Fibroblast of villous mesenchyme (primary cell): ENCODE measurements around the gene OR2Y1. TPM values are rescaled to one million over a fixed set of nuclear protein-coding genes. Genes with fewer than 3 reads are reported as not detected.
"Not testable (repeated sequence)": the region's sequence is repeated elsewhere in the genome, so short reads cannot be mapped to it uniquely, and the experiment has no call there.

Experiments used
- DNase-seq: peaks from one replicate; pipeline ENCODE4 v3.0.0-alpha.2; 2010; ENCODE audit warnings: low read depth
- H3K4me3 ChIP-seq: 2 replicates; pipeline ENCODE4 v1.5.1; 2011; ENCODE audit warnings: low read depth, mild to moderate bottlenecking, low read length
- total RNA-seq: library from RNA; depleted of rRNA; stranded (reverse); fragments of >200 nt; gene quantifications from 2 replicates; pipeline ENCODE4 v1.2.3, GENCODE V29; 2012
- TF ChIP-seq, protein P1 (sequence below): IDR thresholded peaks from 2 replicates; pipeline ENCODE4 v1.5.1; 2012; ENCODE audit warnings: low read depth, mild to moderate bottlenecking, low read length; ENCODE audit not compliant: insufficient read depth

Gene OR2Y1
- total RNA-seq, 1 donor = not detected

DNA sequence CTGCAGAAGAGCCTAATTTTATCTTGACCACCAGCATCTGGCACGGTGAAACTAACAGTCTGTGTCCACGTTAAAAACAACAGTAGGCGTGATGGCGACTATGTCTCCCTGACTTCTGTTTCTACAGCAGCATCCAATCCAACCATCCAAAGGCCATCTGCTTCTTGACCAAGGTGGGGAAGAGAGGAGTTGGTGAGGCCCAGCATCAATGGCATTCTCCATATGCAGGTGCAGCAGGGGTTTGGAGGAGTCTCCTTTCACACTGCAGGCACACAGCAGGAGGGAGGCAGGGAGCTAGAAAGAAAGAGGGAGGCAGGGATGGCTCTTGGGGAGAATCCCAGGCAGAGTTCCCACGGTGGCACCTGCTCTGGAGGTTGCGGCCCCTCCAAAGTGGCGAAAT is 35.8 kb upstream of the OR2Y1 start:
- H3K4me3 ChIP-seq = no peak overlapping the region
- DNase-seq = no peak
- TF ChIP-seq, protein P1, sequence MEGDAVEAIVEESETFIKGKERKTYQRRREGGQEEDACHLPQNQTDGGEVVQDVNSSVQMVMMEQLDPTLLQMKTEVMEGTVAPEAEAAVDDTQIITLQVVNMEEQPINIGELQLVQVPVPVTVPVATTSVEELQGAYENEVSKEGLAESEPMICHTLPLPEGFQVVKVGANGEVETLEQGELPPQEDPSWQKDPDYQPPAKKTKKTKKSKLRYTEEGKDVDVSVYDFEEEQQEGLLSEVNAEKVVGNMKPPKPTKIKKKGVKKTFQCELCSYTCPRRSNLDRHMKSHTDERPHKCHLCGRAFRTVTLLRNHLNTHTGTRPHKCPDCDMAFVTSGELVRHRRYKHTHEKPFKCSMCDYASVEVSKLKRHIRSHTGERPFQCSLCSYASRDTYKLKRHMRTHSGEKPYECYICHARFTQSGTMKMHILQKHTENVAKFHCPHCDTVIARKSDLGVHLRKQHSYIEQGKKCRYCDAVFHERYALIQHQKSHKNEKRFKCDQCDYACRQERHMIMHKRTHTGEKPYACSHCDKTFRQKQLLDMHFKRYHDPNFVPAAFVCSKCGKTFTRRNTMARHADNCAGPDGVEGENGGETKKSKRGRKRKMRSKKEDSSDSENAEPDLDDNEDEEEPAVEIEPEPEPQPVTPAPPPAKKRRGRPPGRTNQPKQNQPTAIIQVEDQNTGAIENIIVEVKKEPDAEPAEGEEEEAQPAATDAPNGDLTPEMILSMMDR = no peak

DNA sequence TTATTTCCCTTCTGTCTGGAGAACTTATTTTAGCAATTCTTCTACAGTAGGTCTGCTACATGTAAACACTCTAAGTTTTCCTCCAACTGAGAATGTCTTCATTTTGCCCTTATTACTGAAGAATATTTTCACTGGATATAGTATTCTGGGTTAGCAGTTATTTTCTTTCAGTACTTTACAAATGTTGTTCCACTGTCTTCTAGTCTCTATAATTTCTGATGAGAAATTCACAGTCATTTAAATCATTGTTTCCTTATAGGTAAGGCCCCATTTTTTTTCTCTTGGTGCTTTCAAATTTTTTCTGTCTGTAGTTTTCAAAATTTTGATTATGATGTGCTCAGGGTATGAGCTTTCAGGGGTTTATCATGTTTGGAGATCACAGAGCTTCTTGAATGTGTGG is 32.0 kb upstream of the OR2Y1 start:
- DNase-seq = no peak
- no peak overlapping the region for H3K4me3 ChIP-seq
- TF ChIP-seq, protein P1 = no peak

DNA sequence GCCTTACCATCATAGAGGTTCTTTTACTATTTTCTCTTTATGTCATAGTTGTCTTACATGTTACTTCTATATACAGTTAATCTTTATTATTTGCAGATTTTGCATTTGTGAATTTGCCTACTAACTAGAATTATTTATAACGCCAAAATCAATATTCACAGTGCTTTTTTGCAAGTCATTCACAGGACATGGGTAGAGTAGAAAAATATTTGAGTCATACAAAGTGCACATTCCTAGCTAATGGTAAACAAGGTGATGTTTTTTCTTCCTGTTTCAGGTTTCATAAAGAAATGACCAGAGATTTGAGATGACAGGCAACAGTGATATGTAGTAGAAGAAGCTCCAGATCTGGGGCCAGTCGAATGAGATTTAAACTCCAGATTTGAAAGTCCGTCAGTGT is 30.0 kb upstream of the OR2Y1 start:
- H3K4me3 ChIP-seq = no peak overlapping the region
- no peak for DNase-seq
- TF ChIP-seq, protein P1 = no peak

DNA sequence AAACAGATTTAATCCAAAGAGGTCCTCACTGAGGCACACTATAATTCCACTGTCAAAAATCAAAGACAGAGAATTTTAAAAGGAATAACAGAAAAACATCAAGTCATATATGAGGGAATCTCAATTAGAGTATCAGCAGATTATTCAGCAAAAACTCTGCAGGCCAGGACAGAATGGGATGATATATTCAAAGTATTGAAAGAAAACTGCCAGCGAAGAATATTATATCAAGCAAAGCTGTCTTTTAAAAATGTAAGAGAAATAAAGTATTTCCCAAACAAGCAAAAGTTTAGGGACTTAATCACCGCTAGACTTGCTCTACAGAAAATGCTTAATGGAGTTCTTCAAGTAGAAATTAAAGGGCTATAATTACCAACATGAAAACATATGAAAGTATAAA is 15.7 kb upstream of the OR2Y1 start:
- TF ChIP-seq, protein P1 = no peak
- DNase-seq = no peak
- no peak overlapping the region for H3K4me3 ChIP-seq

DNA sequence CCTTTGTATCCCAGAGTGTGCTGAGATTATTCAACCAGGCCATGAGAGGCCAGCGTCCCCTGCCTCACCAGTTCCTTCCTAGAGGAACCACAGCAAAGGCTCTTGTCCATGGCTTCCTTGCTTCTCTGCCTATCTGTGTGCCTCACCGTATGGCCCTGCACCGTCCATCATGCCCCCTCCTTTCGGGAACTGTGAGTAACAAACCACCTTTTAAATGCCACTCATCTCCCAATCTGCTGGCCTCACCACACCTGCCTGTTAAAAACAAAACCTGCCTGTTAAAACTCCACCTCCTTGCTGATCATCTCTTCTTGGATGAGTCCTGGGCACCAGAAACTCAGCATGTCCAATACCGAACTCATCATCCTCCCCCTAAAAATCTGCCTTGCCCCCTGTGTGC is 4.4 kb upstream of the OR2Y1 start:
- DNase-seq = no peak
- H3K4me3 ChIP-seq = no peak overlapping the region
- TF ChIP-seq, protein P1 = no peak

DNA sequence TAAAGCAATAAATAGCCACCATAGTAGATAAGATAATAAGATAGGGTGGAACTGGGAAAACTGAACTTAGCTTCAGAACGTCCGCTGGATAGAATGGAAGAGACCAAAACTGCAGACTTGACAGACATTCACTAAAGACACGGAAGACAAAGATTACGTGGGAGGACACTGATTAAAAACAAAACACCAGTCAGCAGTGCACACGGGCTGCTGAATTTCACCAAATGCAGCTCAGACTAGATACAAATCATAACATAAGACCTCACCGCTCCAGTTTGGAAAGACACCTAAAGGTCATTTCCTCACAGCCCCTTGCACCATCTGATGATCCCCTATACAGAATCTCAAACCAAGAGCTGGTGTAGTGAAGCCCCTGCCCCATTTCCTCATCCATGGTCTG is 2.9 kb upstream of the OR2Y1 start:
- TF ChIP-seq, protein P1 = no peak
- H3K4me3 ChIP-seq = no peak overlapping the region
- no peak for DNase-seq

DNA sequence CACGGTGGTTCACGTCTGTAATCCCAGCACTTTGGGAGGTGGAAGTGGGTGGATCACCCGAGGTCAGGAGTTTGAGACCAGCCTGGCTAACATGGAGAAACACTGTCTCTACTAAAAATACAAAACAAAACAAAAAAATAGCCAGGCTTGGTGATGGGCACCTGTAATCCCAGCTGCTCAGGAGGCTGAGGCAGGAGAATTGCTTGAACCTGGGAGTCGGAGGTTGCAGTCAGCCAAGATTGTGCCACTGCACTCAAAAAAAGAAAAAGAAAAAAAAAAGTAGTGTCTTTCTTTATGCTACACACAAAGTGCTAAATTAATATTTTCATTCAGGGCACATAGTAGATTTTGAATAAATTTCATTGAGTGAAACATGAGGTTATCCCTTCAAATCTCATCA is 1.1 kb upstream of the OR2Y1 start:
- not testable (repeated sequence) for DNase-seq, H3K4me3 ChIP-seq

DNA sequence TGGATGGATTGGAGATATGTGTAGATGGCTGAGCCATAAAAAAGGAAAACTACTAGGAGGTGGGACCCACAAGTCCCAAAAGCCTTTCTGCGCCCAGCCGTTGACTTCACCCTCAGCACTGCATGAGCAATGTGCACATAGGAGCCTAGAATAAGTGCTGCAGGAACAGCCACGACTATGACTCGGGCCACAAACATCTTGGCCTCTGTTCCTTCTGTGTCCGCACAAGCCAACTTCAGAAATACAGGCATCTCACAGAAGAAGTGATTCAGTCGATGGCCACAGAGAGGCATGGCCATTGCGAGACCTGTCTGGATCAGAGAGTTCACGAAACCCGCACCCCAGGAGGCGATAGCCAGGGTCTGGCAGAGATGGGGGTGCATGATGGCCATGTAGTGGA is 587 bp downstream of the OR2Y1 start:
- no peak for DNase-seq
- no peak overlapping the region for H3K4me3 ChIP-seq
- TF ChIP-seq, protein P1 = no peak
